Lower lobe of right lung (tissue), 2 donors: ENCODE results near the gene ASMT. TPM values are rescaled to one million over a fixed set of nuclear protein-coding genes. Genes with fewer than 3 reads are reported as not detected.

Experiments used
- ATAC-seq, 2 donors: fragments of 200-7000 bp; cut with Tn5 transposase; one replicate each; pipeline ENCODE4 v1.9.1; 2020 to 2022; ENCODE audit warnings: mild to moderate bottlenecking in 2 of 2, moderate library complexity in 2 of 2
- DNase-seq: peaks from one replicate; pipeline ENCODE4 v3.0.0-alpha.2; 2020
- H3K27ac ChIP-seq: fragments of 200-600 bp; one replicate; pipeline ENCODE4 v1.8.0; 2022
- H3K27me3 ChIP-seq: fragments of 200-600 bp; one replicate; pipeline ENCODE4 v1.8.0; 2022; ENCODE audit warnings: low read depth
- H3K36me3 ChIP-seq: fragments of 200-600 bp; one replicate; pipeline ENCODE4 v1.8.0; 2022; ENCODE audit warnings: mild to moderate bottlenecking
- H3K4me1 ChIP-seq: fragments of 200-600 bp; one replicate; pipeline ENCODE4 v1.8.0; 2022
- H3K4me3 ChIP-seq: fragments of 200-600 bp; one replicate; pipeline ENCODE4 v1.8.0; 2022; ENCODE audit warnings: mild to moderate bottlenecking
- H3K9me3 ChIP-seq: fragments of 200-600 bp; one replicate; pipeline ENCODE4 v1.8.0; 2022
- intact Hi-C: fragments of 100-400 bp; cut with DNase I; formaldehyde crosslinking; loops from one replicate; pipeline ENCODE4 v1.11.0; 2022
- total RNA-seq: library from RNA; stranded (reverse); fragmentation: NEBNext Ultra II Directional; extraction: Animal tissue kit (Norgen Biotek cat#: 25700); gene quantifications from one replicate; pipeline ENCODE4 v1.2.1, GENCODE V29; 2021
- TF ChIP-seq, protein P1 (sequence below): fragments of 200-600 bp; IDR thresholded peaks from one replicate; pipeline ENCODE4 v1.8.0; 2022; ENCODE audit warnings: antibody characterized with exemption, mild to moderate bottlenecking
- donor health status: DM: no; HTN: yes; CAD: no; lungs with severe emphysema.

Gene ASMT
- total RNA-seq, 1 donor from 2014 or later, result not detected

DNA sequence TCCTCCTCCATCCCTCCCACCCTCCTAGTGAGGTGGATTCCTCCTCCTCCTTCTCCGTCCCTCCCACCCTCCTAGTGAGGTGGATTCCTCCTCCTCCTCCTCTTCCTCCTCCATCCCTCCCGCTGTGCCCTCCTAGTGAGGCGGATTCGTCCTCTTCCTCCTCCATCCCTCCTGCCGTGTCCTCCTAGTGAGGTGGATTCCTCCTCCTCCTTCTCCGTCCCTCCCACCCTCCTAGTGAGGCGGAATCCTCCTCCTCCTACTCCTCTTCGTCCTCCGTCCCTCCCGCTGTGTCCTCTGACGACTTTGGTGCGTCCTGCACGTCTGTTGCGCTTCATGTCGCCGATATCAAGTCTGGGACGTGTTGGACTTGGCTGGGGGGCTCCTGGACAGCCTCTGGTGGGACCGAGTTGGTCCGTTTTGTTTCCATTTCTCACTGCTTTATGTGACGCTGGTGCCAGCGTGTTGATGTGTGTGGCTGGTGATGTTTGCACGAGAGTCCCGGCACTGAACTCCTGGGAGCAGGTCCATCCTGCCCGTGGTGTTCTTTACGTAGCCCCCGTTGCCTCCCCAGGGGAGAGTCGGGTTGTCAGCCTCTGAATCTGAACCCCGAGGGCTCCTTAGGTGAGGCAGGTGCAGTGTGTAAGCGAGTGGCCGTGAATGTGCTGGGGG lies 18.0 kb upstream of the ASMT start:
- DNase-seq, result no peak
- TF ChIP-seq, protein P1, sequence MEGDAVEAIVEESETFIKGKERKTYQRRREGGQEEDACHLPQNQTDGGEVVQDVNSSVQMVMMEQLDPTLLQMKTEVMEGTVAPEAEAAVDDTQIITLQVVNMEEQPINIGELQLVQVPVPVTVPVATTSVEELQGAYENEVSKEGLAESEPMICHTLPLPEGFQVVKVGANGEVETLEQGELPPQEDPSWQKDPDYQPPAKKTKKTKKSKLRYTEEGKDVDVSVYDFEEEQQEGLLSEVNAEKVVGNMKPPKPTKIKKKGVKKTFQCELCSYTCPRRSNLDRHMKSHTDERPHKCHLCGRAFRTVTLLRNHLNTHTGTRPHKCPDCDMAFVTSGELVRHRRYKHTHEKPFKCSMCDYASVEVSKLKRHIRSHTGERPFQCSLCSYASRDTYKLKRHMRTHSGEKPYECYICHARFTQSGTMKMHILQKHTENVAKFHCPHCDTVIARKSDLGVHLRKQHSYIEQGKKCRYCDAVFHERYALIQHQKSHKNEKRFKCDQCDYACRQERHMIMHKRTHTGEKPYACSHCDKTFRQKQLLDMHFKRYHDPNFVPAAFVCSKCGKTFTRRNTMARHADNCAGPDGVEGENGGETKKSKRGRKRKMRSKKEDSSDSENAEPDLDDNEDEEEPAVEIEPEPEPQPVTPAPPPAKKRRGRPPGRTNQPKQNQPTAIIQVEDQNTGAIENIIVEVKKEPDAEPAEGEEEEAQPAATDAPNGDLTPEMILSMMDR, result no peak
- peaks cover under 1% of the 10 kb centered on the region for H3K9me3 ChIP-seq
- H3K36me3 ChIP-seq, result peaks cover 85% of the 10 kb centered on the region
- H3K27me3 ChIP-seq, result no peaks in the 10 kb centered on the region
- peaks cover 18% of the 10 kb centered on the region for H3K4me1 ChIP-seq
- no peak for ATAC-seq
- intact Hi-C loops, result no loop called here
- no peak overlapping the region for H3K27ac ChIP-seq
- no peak overlapping the region for H3K4me3 ChIP-seq

DNA sequence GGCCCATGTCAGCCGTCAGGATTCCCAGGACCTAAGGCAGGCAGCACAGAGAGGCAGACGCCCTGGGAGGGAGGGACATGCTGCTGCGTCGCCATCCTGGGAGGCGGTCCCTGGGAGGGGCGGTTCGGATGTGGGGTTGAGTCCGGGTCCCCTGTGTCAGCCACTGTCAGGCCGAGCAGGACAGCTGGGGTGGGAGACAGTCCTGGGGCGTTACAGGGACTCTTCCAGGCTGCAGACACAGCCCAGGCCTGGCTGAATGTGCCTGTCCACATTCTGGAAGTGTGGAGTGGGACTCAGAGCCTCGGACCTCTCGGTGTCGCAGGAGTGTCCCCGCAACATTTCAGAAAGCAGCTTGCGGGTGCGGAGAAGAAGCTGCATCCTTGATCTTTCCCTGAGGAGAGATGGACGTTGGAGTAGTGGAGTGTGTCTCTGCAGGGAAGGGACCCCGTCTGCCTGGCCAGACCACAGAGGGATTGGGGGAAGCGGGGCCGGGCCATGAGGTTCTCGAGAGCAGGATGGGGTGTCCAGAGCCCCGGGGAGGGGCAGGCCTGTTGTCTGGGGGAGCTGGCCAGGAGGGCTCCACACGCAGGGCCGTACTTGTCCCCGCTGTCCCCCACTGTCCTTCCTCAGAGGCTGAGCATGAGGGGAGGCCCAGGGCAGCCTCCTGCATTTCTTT lies 17.4 kb upstream of the ASMT start:
- H3K4me1 ChIP-seq, result peaks cover 17% of the 10 kb centered on the region
- no peaks in the 10 kb centered on the region for H3K27me3 ChIP-seq
- peaks cover 7% of the 10 kb centered on the region for H3K9me3 ChIP-seq
- H3K27ac ChIP-seq, result no peak overlapping the region
- ATAC-seq (no peak), DNase-seq (peak; percentile 37)
- TF ChIP-seq, protein P1, result no peak
- intact Hi-C loops, result no loop called here
- no peak overlapping the region for H3K4me3 ChIP-seq
- peaks cover 92% of the 10 kb centered on the region for H3K36me3 ChIP-seq

DNA sequence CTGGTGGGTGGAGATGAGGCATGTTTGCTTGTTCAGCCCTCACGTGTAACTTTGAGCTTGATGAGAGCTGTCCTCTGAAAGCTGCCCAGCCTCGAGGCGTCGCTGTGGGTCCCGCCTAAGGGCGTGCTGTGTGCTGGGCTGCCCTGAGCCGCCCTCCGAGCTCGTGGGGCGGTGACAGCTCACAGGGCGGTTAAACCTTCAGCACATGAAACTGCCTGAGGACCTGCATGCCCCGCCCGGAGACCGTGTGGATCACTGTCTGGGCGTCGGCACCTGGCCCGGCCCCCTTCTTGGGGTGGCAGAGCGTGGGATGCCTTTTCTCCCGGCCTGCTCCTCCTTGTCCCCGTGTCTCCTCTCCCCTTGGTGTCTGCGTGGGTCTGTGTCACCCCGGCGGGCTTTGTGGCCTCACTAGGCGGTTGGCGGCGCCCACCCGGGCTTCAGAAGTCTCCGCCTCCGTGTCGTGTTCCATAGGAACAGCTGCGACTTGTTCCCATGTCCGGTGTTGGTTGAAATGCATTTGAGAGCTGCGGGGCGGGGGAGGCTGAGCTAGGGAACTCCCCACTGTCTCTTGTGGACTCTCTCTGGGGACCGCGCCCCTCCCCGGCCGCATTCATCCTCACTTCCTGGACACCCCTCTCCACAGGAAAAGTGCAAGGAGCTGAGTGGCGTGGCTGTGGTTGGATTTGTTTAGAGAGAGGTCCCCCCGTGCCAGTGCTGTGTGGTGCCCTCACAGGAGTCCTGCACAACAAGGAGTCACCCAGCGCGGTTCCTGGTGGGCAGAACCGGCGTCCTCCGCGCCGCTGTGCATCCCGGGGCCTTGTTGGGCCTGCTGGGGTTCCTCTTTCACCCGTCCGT lies 16.6 kb upstream of the ASMT start:
- ATAC-seq (no peak), DNase-seq (peak; percentile 40)
- Histone ChIP-seq H3K4me1 (peaks cover 10% of the 10 kb centered on the region), H3K9me3 (peaks cover 8% of the 10 kb centered on the region), H3K27ac (no peak overlapping the region), H3K4me3 (no peak overlapping the region), H3K27me3 (no peaks in the 10 kb centered on the region), H3K36me3 (peaks cover 98% of the 10 kb centered on the region)
- intact Hi-C loops, result no loop called here
- TF ChIP-seq, protein P1, result no peak

DNA sequence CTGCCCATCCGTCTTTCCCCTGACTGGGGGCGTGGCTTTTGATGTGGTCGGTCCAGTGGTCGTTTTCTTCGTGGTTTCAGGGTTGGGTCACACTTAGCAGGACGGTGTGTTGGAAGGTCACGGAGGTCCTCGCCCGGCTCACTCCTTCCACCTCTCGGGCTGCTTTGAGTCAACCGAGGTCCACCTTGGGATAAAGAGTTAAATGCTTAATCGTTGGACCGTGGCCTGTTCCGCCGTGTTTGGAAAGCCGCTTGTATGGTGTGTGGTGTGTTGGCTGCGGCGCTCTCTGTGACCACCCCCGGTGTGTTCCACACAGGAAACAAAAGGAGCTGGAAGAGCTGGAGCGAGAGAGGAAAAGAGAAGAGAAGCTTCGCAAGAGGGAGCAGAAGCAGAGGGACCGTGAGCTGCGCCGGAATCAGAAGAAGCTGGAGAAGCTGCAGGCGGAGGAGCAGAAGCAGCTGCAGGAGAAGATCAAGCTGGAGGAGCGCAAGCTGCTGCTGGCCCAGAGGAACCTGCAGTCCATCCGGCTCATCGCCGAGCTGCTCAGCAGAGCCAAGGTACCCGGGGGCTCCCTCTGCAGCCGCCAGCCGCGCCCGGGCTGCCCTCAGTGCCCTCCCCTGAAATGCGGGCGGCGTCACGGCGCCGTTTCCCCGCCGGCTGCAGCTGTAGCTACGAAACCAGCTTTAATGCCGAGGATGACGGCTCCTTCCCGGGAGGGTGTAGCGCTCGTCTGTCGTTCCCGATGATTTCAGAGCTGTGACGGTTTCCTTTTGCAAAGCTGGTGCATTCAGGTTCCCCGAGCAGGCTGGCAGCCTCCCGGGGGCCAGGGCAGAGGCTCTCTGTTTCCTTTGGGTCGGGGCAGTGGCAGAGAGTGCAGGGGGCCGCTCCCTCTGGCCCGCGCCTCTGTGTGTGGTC lies 15.7 kb upstream of the ASMT start:
- TF ChIP-seq, protein P1, result no peak
- Histone ChIP-seq H3K36me3 (peaks cover 91% of the 10 kb centered on the region), H3K4me1 (peaks cover 1% of the 10 kb centered on the region), H3K9me3 (peaks cover 8% of the 10 kb centered on the region), H3K4me3 (no peak overlapping the region), H3K27me3 (no peaks in the 10 kb centered on the region), H3K27ac (no peak overlapping the region)
- DNase-seq, result peak; percentile 38
- no peak for ATAC-seq
- intact Hi-C loops, result no loop called here
